GM21786 (cell line): ENCODE results near the gene AGBL1.

Experiments used
- ATAC-seq: cut with Tn5 transposase; IDR thresholded peaks from one replicate; pipeline ENCODE4 v1.9.1; 2021; ENCODE audit not compliant: unreplicated experiment

AGBL1 gene

GRCh38 chr15:86312486-86312885, 232.8 kb downstream of the AGBL1 start:
- no peak for ATAC-seq

GRCh38 chr15:86316216-86316615, 236.5 kb downstream of the AGBL1 start:
- no peak for ATAC-seq

GRCh38 chr15:86316726-86317383, 237.2 kb downstream of the AGBL1 start:
- no peak for ATAC-seq

GRCh38 chr15:86317384-86317740, 237.7 kb downstream of the AGBL1 start:
- no peak for ATAC-seq

GRCh38 chr15:86322629-86323028, 243.0 kb downstream of the AGBL1 start:
- no peak for ATAC-seq

- ATAC-seq: no peak
Observed at GRCh38 chr15:86327230-86327865, 247.7 kb downstream of the AGBL1 start.

GRCh38 chr15:86328658-86329057, 249.0 kb downstream of the AGBL1 start:
- ATAC-seq: no peak

GRCh38 chr15:86329311-86330013, 249.8 kb downstream of the AGBL1 start:
- no peak for ATAC-seq

GRCh38 chr15:86333819-86334218, 254.1 kb downstream of the AGBL1 start:
- ATAC-seq: no peak

GRCh38 chr15:86336051-86336788, 256.5 kb downstream of the AGBL1 start:
- ATAC-seq: no peak

GRCh38 chr15:86337071-86337470, 257.4 kb downstream of the AGBL1 start:
- ATAC-seq: no peak

- ATAC-seq: no peak
Observed at GRCh38 chr15:86347245-86347644, 267.6 kb downstream of the AGBL1 start.

GRCh38 chr15:86349565-86349964, 269.9 kb downstream of the AGBL1 start:
- ATAC-seq: no peak

- no peak for ATAC-seq
Observed at GRCh38 chr15:86353213-86353612, 273.5 kb downstream of the AGBL1 start.

GRCh38 chr15:86355361-86355760, 275.7 kb downstream of the AGBL1 start:
- no peak for ATAC-seq

GRCh38 chr15:86355801-86356200, 276.1 kb downstream of the AGBL1 start:
- no peak for ATAC-seq

GRCh38 chr15:86362555-86362954, 282.9 kb downstream of the AGBL1 start:
- no peak for ATAC-seq

- no peak for ATAC-seq
Observed at GRCh38 chr15:86373147-86373546, 293.5 kb downstream of the AGBL1 start.

- no peak for ATAC-seq
Observed at GRCh38 chr15:86375733-86376280, 296.1 kb downstream of the AGBL1 start.

- no peak for ATAC-seq
Observed at GRCh38 chr15:86377914-86378313, 298.2 kb downstream of the AGBL1 start.

- ATAC-seq: no peak
Observed at GRCh38 chr15:86382341-86382740, 302.7 kb downstream of the AGBL1 start.
